Neural crest cell (in vitro differentiated cells): Measurements from ENCODE around the gene MLST8. TPM values are rescaled to one million over a fixed set of nuclear protein-coding genes. Genes with fewer than 3 reads are reported as not detected.

ENCODE experiments used
- DNase-seq: peaks from one replicate; pipeline ENCODE4 v3.0.0; 2021; ENCODE audit warnings: low read depth, mixed read lengths, low spot score
- H3K27ac Mint-ChIP-seq: one replicate; pipeline ENCODE4 v1.8.0; 2021; ENCODE audit warnings: mild to moderate bottlenecking, mixed read lengths; ENCODE audit not compliant: unreplicated experiment
- H3K27me3 Mint-ChIP-seq: 2 replicates; pipeline ENCODE4 v1.8.0; 2021; ENCODE audit warnings: low read depth, mild to moderate bottlenecking, mixed read lengths
- H3K36me3 Mint-ChIP-seq: 2 replicates; pipeline ENCODE4 v1.8.0; 2021; ENCODE audit warnings: low read depth, mild to moderate bottlenecking, mixed read lengths
- H3K4me1 Mint-ChIP-seq: 2 replicates; pipeline ENCODE4 v1.8.0; 2021; ENCODE audit warnings: mixed read lengths
- H3K4me3 Mint-ChIP-seq: one replicate; pipeline ENCODE4 v1.8.0; 2021; ENCODE audit warnings: mild to moderate bottlenecking, mixed read lengths
- H3K9me3 Mint-ChIP-seq: 2 replicates; pipeline ENCODE4 v1.8.0; 2021; ENCODE audit warnings: mixed read lengths
- total RNA-seq: library from RNA; stranded (reverse); gene quantifications from 2 replicates; pipeline ENCODE4 v1.2.1, GENCODE V29; 2021
- TF ChIP-seq, protein P1 (sequence below): fragments of 200-600 bp; sonication (generic); conservative IDR thresholded peaks from 2 replicates; pipeline ENCODE4 v1.5.0; 2021; ENCODE audit warnings: antibody characterized with exemption, mild to moderate bottlenecking

The MLST8 gene
- total RNA-seq, 1 donor from 2014 or later: 68.1 TPM

DNA sequence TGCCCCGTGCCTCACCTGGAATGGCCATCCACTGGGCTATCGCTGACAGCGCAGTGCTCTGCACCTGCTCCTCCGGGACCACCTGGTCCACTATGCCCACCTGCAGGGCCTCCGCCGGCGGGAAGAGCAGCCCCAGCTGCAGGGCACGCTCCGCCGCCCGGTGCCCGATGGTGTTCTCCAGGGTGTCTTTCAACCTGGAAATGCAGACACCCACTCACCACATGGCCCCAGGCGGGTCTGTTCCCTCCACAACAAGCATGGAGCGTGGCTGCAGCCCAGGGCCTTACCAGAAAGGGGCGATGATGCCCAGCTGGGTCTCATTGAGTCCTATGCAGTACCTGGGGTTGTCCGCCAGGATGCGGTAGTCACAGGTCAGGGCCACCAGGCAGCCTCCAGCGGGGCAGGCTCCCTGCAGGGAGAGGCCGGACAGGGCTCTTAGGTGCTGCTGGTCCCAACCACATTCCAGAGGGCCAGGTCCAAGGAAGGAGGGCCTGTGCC, 37.8 kb downstream of the MLST8 start:
- Mint-ChIP-seq H3K36me3 (peaks cover 5% of the 10 kb centered on the region), H3K4me1 (no peaks in the 10 kb centered on the region), H3K9me3 (no peaks in the 10 kb centered on the region), H3K27me3 (peaks cover 17% of the 10 kb centered on the region), H3K4me3 (no peak overlapping the region), H3K27ac (no peak overlapping the region)
- TF ChIP-seq, protein P1, sequence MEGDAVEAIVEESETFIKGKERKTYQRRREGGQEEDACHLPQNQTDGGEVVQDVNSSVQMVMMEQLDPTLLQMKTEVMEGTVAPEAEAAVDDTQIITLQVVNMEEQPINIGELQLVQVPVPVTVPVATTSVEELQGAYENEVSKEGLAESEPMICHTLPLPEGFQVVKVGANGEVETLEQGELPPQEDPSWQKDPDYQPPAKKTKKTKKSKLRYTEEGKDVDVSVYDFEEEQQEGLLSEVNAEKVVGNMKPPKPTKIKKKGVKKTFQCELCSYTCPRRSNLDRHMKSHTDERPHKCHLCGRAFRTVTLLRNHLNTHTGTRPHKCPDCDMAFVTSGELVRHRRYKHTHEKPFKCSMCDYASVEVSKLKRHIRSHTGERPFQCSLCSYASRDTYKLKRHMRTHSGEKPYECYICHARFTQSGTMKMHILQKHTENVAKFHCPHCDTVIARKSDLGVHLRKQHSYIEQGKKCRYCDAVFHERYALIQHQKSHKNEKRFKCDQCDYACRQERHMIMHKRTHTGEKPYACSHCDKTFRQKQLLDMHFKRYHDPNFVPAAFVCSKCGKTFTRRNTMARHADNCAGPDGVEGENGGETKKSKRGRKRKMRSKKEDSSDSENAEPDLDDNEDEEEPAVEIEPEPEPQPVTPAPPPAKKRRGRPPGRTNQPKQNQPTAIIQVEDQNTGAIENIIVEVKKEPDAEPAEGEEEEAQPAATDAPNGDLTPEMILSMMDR: no peak
- no peak for DNase-seq

DNA sequence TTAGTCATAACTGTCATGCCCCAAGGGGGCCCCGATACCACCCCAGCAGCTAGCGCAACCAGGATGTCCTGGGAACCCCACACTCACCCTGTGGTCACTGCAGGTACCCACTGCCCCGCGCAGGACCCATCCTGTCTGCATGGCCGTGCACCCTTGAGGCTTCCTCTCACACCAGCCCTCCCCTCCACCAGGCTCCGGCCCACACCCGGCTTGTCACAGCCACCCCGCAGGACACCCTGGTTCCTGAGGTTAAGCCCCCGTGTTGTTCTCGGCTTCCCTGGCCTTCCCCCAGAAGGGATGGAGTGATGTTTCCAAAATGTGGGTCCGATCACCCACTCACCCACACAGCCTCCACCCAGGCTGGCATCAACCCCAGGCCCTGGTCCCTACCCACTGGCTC, 38.5 kb downstream of the MLST8 start:
- H3K4me1 Mint-ChIP-seq: no peaks in the 10 kb centered on the region
- no peak overlapping the region for H3K27ac Mint-ChIP-seq
- DNase-seq: no peak
- H3K9me3 Mint-ChIP-seq: no peaks in the 10 kb centered on the region
- peak overlapping the region; percentile 22 for H3K4me3 Mint-ChIP-seq
- TF ChIP-seq, protein P1: no peak
- peaks cover 12% of the 10 kb centered on the region for H3K27me3 Mint-ChIP-seq
- peaks cover 5% of the 10 kb centered on the region for H3K36me3 Mint-ChIP-seq

DNA sequence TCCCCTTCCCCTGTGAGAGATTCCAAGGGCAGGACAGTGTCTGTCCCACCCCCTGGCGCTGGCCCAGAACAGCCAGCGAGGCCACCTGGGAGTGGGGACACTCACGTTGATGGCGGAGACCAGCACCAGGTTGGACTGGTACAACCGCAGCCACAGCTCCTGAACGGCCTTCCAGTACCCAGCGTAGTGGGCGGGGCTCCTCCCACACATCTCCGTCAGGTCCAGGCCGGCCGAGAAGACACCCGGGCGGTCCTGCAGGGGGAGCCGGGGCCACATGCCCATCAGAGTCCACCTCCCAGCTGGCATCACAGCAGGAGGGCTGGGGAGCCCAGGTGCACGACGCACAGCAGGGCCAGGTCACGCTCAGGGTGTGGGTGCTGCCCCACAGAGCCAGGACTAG, 39.0 kb downstream of the MLST8 start:
- TF ChIP-seq, protein P1: no peak
- Mint-ChIP-seq H3K27ac (no peak overlapping the region), H3K4me3 (no peak overlapping the region), H3K4me1 (no peaks in the 10 kb centered on the region), H3K9me3 (no peaks in the 10 kb centered on the region), H3K36me3 (peaks cover 5% of the 10 kb centered on the region), H3K27me3 (peaks cover 10% of the 10 kb centered on the region)
- DNase-seq: no peak

DNA sequence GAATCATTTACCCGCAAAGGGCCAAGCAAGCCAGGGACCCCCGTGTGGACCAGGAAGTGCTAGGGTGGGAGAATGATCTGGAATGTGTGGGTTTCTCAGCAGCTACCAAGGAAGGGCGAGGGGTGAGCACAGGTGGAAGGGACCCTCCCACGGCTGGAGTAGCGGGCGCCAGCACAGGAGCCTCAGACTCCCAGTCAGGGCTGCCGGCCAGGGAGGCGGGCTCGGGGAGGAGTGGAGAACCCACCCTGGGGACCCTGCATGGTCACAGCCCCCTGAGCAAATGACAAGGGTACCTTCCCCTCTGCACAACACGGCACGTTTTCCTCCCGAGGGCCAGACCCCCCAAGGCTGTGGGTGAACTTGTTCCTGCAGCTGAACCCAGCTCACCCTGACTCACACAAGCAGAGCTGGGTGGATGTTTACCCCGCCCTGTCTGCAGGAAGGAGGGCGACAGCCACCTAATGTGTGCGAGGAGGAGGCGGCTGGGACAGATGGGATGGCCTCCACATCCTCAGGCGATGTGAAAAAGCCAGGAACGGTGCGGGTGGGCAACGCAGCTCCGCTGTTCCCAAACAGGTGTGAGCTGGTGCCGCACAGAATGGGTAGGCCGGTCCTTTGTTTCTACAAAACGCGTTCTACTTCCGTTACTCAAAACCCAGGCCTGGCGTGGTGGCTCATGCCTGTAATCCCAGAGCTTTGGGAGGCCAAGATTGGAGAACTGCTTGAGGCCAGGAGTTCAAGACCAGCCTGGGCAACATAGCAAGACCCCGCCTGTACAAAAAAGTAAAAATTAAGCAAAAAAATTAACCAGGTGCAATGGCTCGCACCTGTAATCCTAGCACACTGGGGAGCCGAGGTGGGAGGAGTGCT, 39.9 kb downstream of the MLST8 start:
- peak overlapping the region; percentile 15 for H3K4me3 Mint-ChIP-seq
- peaks cover 3% of the 10 kb centered on the region for H3K27me3 Mint-ChIP-seq
- H3K27ac Mint-ChIP-seq: no peak overlapping the region
- no peaks in the 10 kb centered on the region for H3K4me1 Mint-ChIP-seq
- H3K9me3 Mint-ChIP-seq: no peaks in the 10 kb centered on the region
- TF ChIP-seq, protein P1: no peak
- no peak for DNase-seq
- peaks cover 5% of the 10 kb centered on the region for H3K36me3 Mint-ChIP-seq

DNA sequence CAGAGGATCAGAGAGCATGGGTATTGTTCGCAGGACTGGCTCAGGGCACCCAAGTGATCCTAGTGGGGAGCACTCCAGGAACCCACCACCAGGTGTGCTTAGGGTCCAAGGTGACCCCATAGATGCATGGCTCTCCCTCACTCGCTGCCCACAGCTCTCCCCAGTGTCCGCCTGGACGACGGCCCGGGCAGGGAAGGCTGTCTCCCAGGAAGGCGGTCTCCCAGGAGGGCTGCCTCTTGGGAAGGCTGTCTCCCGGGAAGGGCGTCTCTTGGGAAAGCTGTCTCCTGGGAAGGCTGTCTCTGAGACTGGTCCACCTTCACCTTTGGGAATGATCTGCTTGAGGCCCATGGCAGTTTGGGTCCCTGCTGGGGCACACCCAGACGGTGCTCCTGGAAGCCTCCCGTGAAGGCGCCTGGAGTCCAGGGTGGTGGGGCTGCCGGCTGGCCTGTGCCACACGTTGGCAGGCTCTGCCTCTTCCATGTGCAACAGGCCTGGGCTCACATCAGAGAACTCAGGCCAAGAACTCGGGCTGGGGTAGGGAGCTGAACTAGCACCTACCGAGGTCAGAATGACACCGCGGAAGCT, 41.1 kb downstream of the MLST8 start:
- Mint-ChIP-seq H3K36me3 (peaks cover 5% of the 10 kb centered on the region), H3K9me3 (no peaks in the 10 kb centered on the region), H3K4me3 (no peak overlapping the region), H3K27ac (peak overlapping the region; percentile 79), H3K27me3 (peaks cover 3% of the 10 kb centered on the region), H3K4me1 (peaks cover 7% of the 10 kb centered on the region)
- DNase-seq: no peak
- TF ChIP-seq, protein P1: no peak
